Loucy (cell line): ENCODE measurements around the gene ADTRP.
"Not testable (repeated sequence)": the region's sequence is repeated elsewhere in the genome, so short reads cannot be mapped to it uniquely, and the experiment has no call there.

Experiments
- H2AFZ ChIP-seq: fragments of 200-600 bp; sonication (generic); 2 replicates; pipeline ENCODE4 v1.6.0; 2016; ENCODE audit warnings: antibody characterized with exemption, mild to moderate bottlenecking, low read length, moderate library complexity
- H3F3A ChIP-seq: fragments of 200-600 bp; 2 replicates; pipeline ENCODE4 v1.6.0; 2016; ENCODE audit warnings: antibody characterized with exemption, low read depth, mild to moderate bottlenecking
- H3K27me3 ChIP-seq: fragments of 200-600 bp; sonication (generic); 2 replicates; pipeline ENCODE4 v1.6.1; 2014; ENCODE audit warnings: low read length, mild to moderate bottlenecking; ENCODE audit not compliant: insufficient read depth, poor library complexity, severe bottlenecking
- H3K36me3 ChIP-seq: fragments of 200-600 bp; sonication (generic); 2 replicates; pipeline ENCODE4 v1.6.1; 2016; ENCODE audit warnings: low read length; ENCODE audit not compliant: insufficient read depth
- H3K4me1 ChIP-seq: fragments of 200-600 bp; sonication (generic); 2 replicates; pipeline ENCODE4 v1.5.1; 2014; ENCODE audit warnings: low read length, mild to moderate bottlenecking; ENCODE audit not compliant: insufficient read depth, poor library complexity, severe bottlenecking
- H3K4me2 ChIP-seq: fragments of 200-600 bp; sonication (generic); 2 replicates; pipeline ENCODE4 v1.6.0; 2014; ENCODE audit warnings: antibody characterized with exemption, low read length, low read depth, mild to moderate bottlenecking; ENCODE audit not compliant: poor library complexity, severe bottlenecking
- H3K4me3 ChIP-seq: fragments of 200-600 bp; sonication (generic); 2 replicates; pipeline ENCODE4 v1.5.1; 2014; ENCODE audit warnings: low read length, mild to moderate bottlenecking, mixed read lengths; ENCODE audit not compliant: poor library complexity, severe bottlenecking
- H3K79me2 ChIP-seq: fragments of 200-600 bp; sonication (generic); 2 replicates; pipeline ENCODE4 v1.6.1; 2014; ENCODE audit warnings: low read length; ENCODE audit not compliant: insufficient read depth
- H3K9ac ChIP-seq: fragments of 200-600 bp; sonication (generic); 2 replicates; pipeline ENCODE4 v1.6.0; 2014; ENCODE audit warnings: mild to moderate bottlenecking, low read depth, low read length, moderate library complexity; ENCODE audit not compliant: poor library complexity, severe bottlenecking
- H3K9me2 ChIP-seq: fragments of 200-600 bp; sonication (generic); replicated peaks from 2 replicates; pipeline ENCODE4 v1.6.1; 2016; ENCODE audit warnings: low read depth, low read length, mixed read lengths
- H3K9me3 ChIP-seq: fragments of 200-600 bp; sonication (generic); 2 replicates; pipeline ENCODE4 v1.6.1; 2014; ENCODE audit warnings: mild to moderate bottlenecking, antibody characterized with exemption, low read length, low read depth; ENCODE audit not compliant: insufficient read depth
- H4K20me1 ChIP-seq: fragments of 200-600 bp; sonication (generic); 2 replicates; pipeline ENCODE4 v1.6.0; 2014; ENCODE audit warnings: antibody characterized with exemption, low read length, mild to moderate bottlenecking; ENCODE audit not compliant: insufficient read depth, poor library complexity, severe bottlenecking
- CTCF ChIP-seq: fragments of 200-600 bp; sonication (generic); conservative IDR thresholded peaks from 2 replicates; pipeline ENCODE4 v1.5.1; 2014; ENCODE audit warnings: mild to moderate bottlenecking, antibody characterized with exemption, low read length
- EZH2phosphoT487 ChIP-seq: fragments of 200-600 bp; IDR thresholded peaks from 2 replicates; pipeline ENCODE4 v1.6.1; 2018; ENCODE audit warnings: antibody characterized with exemption, mild to moderate bottlenecking, moderate library complexity, borderline replicate concordance

The ADTRP gene

GRCh38 chr6:11681357-11681756 is 97.2 kb downstream of the ADTRP start:
- TF ChIP-seq EZH2phosphoT487 (no peak), CTCF (no peak)
- H3K9me3 ChIP-seq, result no peaks in the 10 kb centered on the region
- no peaks in the 10 kb centered on the region for H3K27me3 ChIP-seq

GRCh38 chr6:11680479-11680878 is 98.1 kb downstream of the ADTRP start:
- H3F3A ChIP-seq, H3K4me2 ChIP-seq, H3K79me2 ChIP-seq, H2AFZ ChIP-seq, H3K9me3 ChIP-seq, H3K36me3 ChIP-seq, H3K9ac ChIP-seq, H3K4me1 ChIP-seq, H4K20me1 ChIP-seq, H3K4me3 ChIP-seq, H3K9me2 ChIP-seq, H3K27me3 ChIP-seq: not testable (repeated sequence)

More at GRCh38 chr6:11681357-11681756, 97.2 kb downstream of the ADTRP start:
- no peak overlapping the region for H3K9ac ChIP-seq
- no peak overlapping the region for H2AFZ ChIP-seq
- H3F3A ChIP-seq, result no peaks in the 10 kb centered on the region
- H3K79me2 ChIP-seq, result no peaks in the 10 kb centered on the region
- no peaks in the 10 kb centered on the region for H4K20me1 ChIP-seq
- peaks cover 8% of the 10 kb centered on the region for H3K4me1 ChIP-seq
- no peak overlapping the region for H3K4me2 ChIP-seq
- no peaks in the 10 kb centered on the region for H3K36me3 ChIP-seq
- no peak overlapping the region for H3K4me3 ChIP-seq
- H3K9me2 ChIP-seq, result no peaks in the 10 kb centered on the region

GRCh38 chr6:11679099-11679498 is 99.5 kb downstream of the ADTRP start:
- H3F3A ChIP-seq, result no peaks in the 10 kb centered on the region
- H3K79me2 ChIP-seq, result no peaks in the 10 kb centered on the region
- no peaks in the 10 kb centered on the region for H3K36me3 ChIP-seq
- no peak overlapping the region for H3K4me3 ChIP-seq
- no peaks in the 10 kb centered on the region for H3K27me3 ChIP-seq
- H3K9me2 ChIP-seq, result no peaks in the 10 kb centered on the region
- no peak overlapping the region for H3K4me2 ChIP-seq
- no peak overlapping the region for H2AFZ ChIP-seq
- no peaks in the 10 kb centered on the region for H4K20me1 ChIP-seq
- no peak overlapping the region for H3K9ac ChIP-seq
- peaks cover 8% of the 10 kb centered on the region for H3K4me1 ChIP-seq
- H3K9me3 ChIP-seq, result no peaks in the 10 kb centered on the region
- TF ChIP-seq CTCF, result no peak
- TF ChIP-seq EZH2phosphoT487, result no peak

GRCh38 chr6:11675601-11676000 is 103.0 kb downstream of the ADTRP start:
- Histone ChIP-seq H3K4me3 (no peak overlapping the region), H3F3A (no peaks in the 10 kb centered on the region), H4K20me1 (no peaks in the 10 kb centered on the region), H3K27me3 (no peaks in the 10 kb centered on the region), H3K4me1 (no peaks in the 10 kb centered on the region), H3K36me3 (no peaks in the 10 kb centered on the region), H2AFZ (no peak overlapping the region; the same call in 1 of the 2 replicates), H3K9me3 (no peaks in the 10 kb centered on the region), H3K79me2 (no peaks in the 10 kb centered on the region), H3K9ac (no peak overlapping the region), H3K4me2 (no peak overlapping the region), H3K9me2 (no peaks in the 10 kb centered on the region)
- TF ChIP-seq CTCF (peak; percentile 52), EZH2phosphoT487 (no peak)
